ENCODE data around the gene SLC16A1.
"Not testable (repeated sequence)": the region's sequence is repeated elsewhere in the genome, so short reads cannot be mapped to it uniquely, and the experiment has no call there.

The SLC16A1 gene

GRCh38 chr1:112982328-112982727 lies 26.3 kb upstream of the SLC16A1 start:
- DNase-seq (ENCODE audit: low spot score): no peak
- Histone ChIP-seq H3K36me3 (ENCODE audit: low read depth) (0 out of 2 replicates have a peak, but pooled peaks cover 4% of the 10 kb centered on the region), H3K4me3 (ENCODE audit: severe bottlenecking) (no peak overlapping the region), H3K27me3 (ENCODE audit: insufficient read depth, poor library complexity, severe bottlenecking) (no peaks in the 10 kb centered on the region), H3K27ac (ENCODE audit: poor library complexity, severe bottlenecking) (no peak overlapping the region), H3K4me1 (ENCODE audit: insufficient read depth, poor library complexity, severe bottlenecking) (peaks cover 8% of the 10 kb centered on the region), H3K9me3 (ENCODE audit: severe bottlenecking) (no peaks in the 10 kb centered on the region)
- no peak for TF ChIP-seq CTCF (IDR thresholded peaks at IDR 0.05; ENCODE audit: poor library complexity, severe bottlenecking)
- no peak for ATAC-seq (ENCODE audit: low read depth)

DNA sequence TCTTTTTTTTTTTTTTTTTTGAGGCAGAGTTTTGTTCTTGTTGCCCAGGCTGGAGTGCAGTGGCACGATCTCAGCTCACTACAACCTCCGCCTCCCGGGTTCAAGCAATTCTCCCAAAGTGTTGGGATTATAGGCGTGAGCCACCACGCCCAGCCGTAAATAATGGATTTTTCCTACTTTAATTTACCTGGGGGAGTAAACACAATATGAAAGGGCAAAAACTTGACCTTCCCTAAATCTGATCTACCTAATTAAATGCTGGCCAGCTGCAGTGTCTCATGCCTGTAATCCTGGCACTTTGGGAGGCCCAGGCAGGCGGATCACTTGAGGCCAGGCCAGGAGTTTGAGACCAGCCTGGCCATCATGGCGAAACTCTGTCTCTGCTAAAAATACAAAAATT lies 25.8 kb upstream of the SLC16A1 start:
- H3K36me3 ChIP-seq (ENCODE audit: low read depth); H3K27ac ChIP-seq (ENCODE audit: poor library complexity, severe bottlenecking); ATAC-seq (ENCODE audit: low read depth); H3K9me3 ChIP-seq (ENCODE audit: severe bottlenecking); H3K27me3 ChIP-seq (ENCODE audit: insufficient read depth, poor library complexity, severe bottlenecking); H3K4me3 ChIP-seq (ENCODE audit: severe bottlenecking); H3K4me1 ChIP-seq (ENCODE audit: insufficient read depth, poor library complexity, severe bottlenecking); DNase-seq (ENCODE audit: low spot score): not testable (repeated sequence)

GRCh38 chr1:112981426-112981825 lies 25.4 kb upstream of the SLC16A1 start:
- DNase-seq (ENCODE audit: low spot score): no peak
- ATAC-seq (ENCODE audit: low read depth): no peak
- peaks cover 4% of the 10 kb centered on the region; the same call in 1 of the 2 replicates for H3K36me3 ChIP-seq (ENCODE audit: low read depth)
- no peaks in the 10 kb centered on the region for H3K9me3 ChIP-seq (ENCODE audit: severe bottlenecking)
- H3K4me1 ChIP-seq (ENCODE audit: insufficient read depth, poor library complexity, severe bottlenecking): peaks cover 8% of the 10 kb centered on the region
- no peaks in the 10 kb centered on the region for H3K27me3 ChIP-seq (ENCODE audit: insufficient read depth, poor library complexity, severe bottlenecking)
- no peak overlapping the region for H3K27ac ChIP-seq (ENCODE audit: poor library complexity, severe bottlenecking)
- no peak overlapping the region for H3K4me3 ChIP-seq (ENCODE audit: severe bottlenecking)
- TF ChIP-seq CTCF (IDR thresholded peaks at IDR 0.05; ENCODE audit: poor library complexity, severe bottlenecking): no peak

GRCh38 chr1:112975336-112975735 lies 19.3 kb upstream of the SLC16A1 start:
- H3K36me3 ChIP-seq (ENCODE audit: low read depth): peaks cover 29% of the 10 kb centered on the region; the same call in 1 of the 2 replicates
- ATAC-seq (ENCODE audit: low read depth): no peak
- no peak for DNase-seq (ENCODE audit: low spot score)
- H3K4me1 ChIP-seq (ENCODE audit: insufficient read depth, poor library complexity, severe bottlenecking): peaks cover 8% of the 10 kb centered on the region
- H3K27me3 ChIP-seq (ENCODE audit: insufficient read depth, poor library complexity, severe bottlenecking): no peaks in the 10 kb centered on the region
- H3K4me3 ChIP-seq (ENCODE audit: severe bottlenecking): no peak overlapping the region
- TF ChIP-seq CTCF (IDR thresholded peaks at IDR 0.05; ENCODE audit: poor library complexity, severe bottlenecking): no peak
- no peak overlapping the region for H3K27ac ChIP-seq (ENCODE audit: poor library complexity, severe bottlenecking)
- H3K9me3 ChIP-seq (ENCODE audit: severe bottlenecking): no peaks in the 10 kb centered on the region

DNA sequence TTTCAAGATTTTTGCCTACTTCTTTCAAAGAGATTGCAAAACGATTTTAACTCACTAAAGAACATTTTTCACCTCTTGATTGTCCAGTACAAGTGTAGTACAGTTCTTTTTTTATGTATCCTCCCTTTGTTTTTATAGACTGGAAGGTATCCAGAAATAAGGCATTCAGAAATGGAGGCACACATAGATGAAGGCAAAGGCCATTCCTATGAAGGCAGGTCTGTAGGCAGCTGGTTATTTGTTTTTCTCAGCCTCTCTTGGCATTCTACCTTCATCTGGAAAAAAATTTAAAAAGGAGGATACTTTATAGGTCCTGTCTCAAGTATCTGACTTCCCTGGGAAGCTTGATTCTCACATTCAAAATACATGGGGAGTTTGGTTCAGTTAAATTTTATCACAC lies 18.6 kb upstream of the SLC16A1 start:
- Histone ChIP-seq H3K9me3 (ENCODE audit: severe bottlenecking) (no peaks in the 10 kb centered on the region), H3K4me3 (ENCODE audit: severe bottlenecking) (no peak overlapping the region), H3K27me3 (ENCODE audit: insufficient read depth, poor library complexity, severe bottlenecking) (no peaks in the 10 kb centered on the region), H3K4me1 (ENCODE audit: insufficient read depth, poor library complexity, severe bottlenecking) (peaks cover 8% of the 10 kb centered on the region), H3K27ac (ENCODE audit: poor library complexity, severe bottlenecking) (no peak overlapping the region), H3K36me3 (ENCODE audit: low read depth) (peaks cover 29% of the 10 kb centered on the region; the same call in 1 of the 2 replicates)
- no peak for TF ChIP-seq CTCF (IDR thresholded peaks at IDR 0.05; ENCODE audit: poor library complexity, severe bottlenecking)
- DNase-seq (ENCODE audit: low spot score) (no peak), ATAC-seq (ENCODE audit: low read depth) (no peak)
